SU-DHL-6 (cell line): ENCODE results near the gene POLK.

Source experiments
- CTCF ChIP-seq: fragments of 200-600 bp; sonication (generic); IDR thresholded peaks from one replicate; pipeline ENCODE4 v1.5.1; 2017; ENCODE audit warnings: antibody characterized with exemption, mild to moderate bottlenecking, low read length, moderate library complexity; ENCODE audit not compliant: insufficient read depth, poor library complexity, severe bottlenecking
- EZH2phosphoT487 ChIP-seq: fragments of 200-600 bp; sonication (generic), shearing (Covaris generic); conservative IDR thresholded peaks from 2 replicates; pipeline ENCODE4 v1.6.1; 2018; ENCODE audit warnings: mild to moderate bottlenecking, antibody characterized with exemption, low read length, moderate library complexity, mixed read lengths

DNA sequence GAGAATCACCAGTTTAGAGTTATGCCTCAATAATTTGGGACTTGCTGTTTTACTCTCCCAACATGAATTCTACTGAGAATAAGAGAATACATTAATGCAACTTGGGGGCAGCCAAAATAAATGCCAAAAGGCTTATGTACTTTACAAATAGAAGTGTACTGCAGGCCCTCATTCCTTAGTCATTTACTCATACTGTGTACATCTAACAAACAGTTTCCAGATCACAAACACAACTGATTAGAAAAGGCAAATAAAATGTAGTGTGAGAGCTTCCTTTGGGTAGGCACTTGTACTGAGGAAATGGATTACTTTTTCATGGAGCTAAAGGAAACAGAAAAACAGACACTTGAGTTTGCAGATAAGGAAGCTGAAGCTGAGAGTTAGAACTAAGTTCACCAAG, 112.2 kb downstream of the POLK start:
- no peak for TF ChIP-seq CTCF
- TF ChIP-seq EZH2phosphoT487: no peak
